ENCODE results near the gene NCOA1.
A peak's percentile ranks its signal among the peaks of the same experiment; 100 is the strongest.

The NCOA1 gene

DNA sequence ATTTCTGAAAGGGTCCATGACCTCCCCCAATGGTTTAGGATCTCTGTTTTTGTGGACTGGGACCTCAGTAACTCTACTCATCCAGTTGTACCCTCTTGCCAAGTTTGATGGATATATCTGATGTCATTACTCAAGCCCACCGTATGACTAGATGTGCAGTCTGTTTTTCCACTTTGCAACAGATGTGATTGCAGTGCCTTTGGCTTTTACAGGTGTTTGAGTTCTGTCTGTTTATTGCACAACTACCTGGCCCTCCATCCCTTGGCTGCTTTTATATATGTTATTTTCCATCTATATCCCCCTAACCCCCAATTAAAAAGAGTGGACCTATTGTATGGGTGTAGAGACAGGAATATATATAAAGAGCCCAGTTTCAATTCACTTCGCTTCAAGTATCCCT, 10.8 kb downstream of the NCOA1 start:
- no peaks in the 10 kb centered on the region for H3K36me3 ChIP-seq (ENCODE audit: control insufficient read depth in 1 of 2, insufficient read depth in 2 of 2, low read length in 2 of 2)
- no peak overlapping the region for H4K12ac ChIP-seq (ENCODE audit: low read depth, low read length)
- H3K27me3 ChIP-seq (ENCODE audit: insufficient read depth, low read length) = no peaks in the 10 kb centered on the region
- H4K91ac ChIP-seq (ENCODE audit: low read depth, low read length) = no peak overlapping the region
- no peaks in the 10 kb centered on the region for H3K4me1 ChIP-seq (ENCODE audit: control insufficient read depth in 1 of 2, insufficient read depth in 2 of 2, low read length in 2 of 2)
- no peak overlapping the region for H3K4ac ChIP-seq (ENCODE audit: low read depth, low read length)
- no peak overlapping the region for H3K18ac ChIP-seq (ENCODE audit: low read length)
- no peak overlapping the region for H3K27ac ChIP-seq (ENCODE audit: low read depth, low read length)
- H3K23ac ChIP-seq (ENCODE audit: low read length) = no peak overlapping the region
- no peak overlapping the region for H4K8ac ChIP-seq (ENCODE audit: low read depth, low read length)
- no peak overlapping the region for H2BK5ac ChIP-seq (ENCODE audit: low read depth, low read length, poor library complexity)
- H2BK12ac ChIP-seq (ENCODE audit: low read length) = no peak overlapping the region
- H2BK120ac ChIP-seq (ENCODE audit: insufficient read depth, low read length, poor library complexity) = no peak overlapping the region
- no peak overlapping the region for H3K14ac ChIP-seq (ENCODE audit: low read length)
- H3K9ac ChIP-seq (ENCODE audit: low read length) = no peak overlapping the region
- no peak overlapping the region for H2AFZ ChIP-seq (ENCODE audit: insufficient read depth, low read length, poor library complexity)
- no peak overlapping the region for H3K4me3 ChIP-seq (ENCODE audit: low read depth, low read length)
- no peaks in the 10 kb centered on the region for H3K79me1 ChIP-seq (ENCODE audit: low read length)
- no peaks in the 10 kb centered on the region for H3K79me2 ChIP-seq (ENCODE audit: control insufficient read depth, insufficient read depth, low read length, poor library complexity)
- no peak overlapping the region for H3K4me2 ChIP-seq (ENCODE audit: low read length)
- H3K9me3 ChIP-seq (ENCODE audit: insufficient read depth, low read depth, low read length) = no peaks in the 10 kb centered on the region
- no peak for DNase-seq
- no peak overlapping the region for H2AK5ac ChIP-seq (ENCODE audit: low read length)
- no CpG with 5 or more reads among the region's 2 CpGs for WGBS (ENCODE audit: extremely low coverage, insufficient coverage, insufficient read length)

DNA sequence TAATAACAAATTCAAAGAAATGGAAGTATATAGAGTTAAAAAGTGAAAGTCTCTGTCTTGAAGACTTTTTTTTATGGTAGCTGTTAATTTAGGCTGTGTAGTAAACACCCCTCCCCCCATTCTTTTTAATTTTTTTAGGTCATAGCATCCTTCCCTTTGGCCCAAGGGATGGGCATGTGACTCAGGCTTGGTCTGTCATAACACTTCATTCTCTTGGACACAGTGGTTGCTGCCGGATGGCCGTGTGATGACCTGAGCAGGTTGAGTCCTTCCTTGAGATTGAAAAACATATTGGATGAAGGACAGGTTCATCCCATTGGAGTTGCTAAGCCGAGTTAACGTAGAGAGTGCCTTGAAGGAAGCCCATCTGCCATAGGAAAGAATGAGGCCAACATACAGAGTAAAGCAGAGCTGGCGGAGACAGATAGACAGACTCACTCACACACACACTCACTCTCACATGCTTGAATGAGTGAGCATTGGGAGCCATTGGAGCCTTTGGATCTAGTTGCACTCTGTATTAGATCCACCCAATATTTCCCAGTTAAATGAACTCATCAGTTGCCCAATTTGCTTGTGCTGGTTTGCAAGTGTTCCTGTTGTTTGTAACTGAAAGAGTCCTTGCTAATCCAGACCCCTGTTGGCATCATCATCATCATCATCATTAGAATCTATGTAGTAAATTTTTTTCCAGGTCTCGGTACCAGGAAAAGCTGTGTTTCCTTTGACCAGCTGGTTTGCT, 14.7 kb downstream of the NCOA1 start:
- Histone ChIP-seq H3K79me2 (ENCODE audit: control insufficient read depth, insufficient read depth, low read length, poor library complexity) (no peaks in the 10 kb centered on the region), H3K9ac (ENCODE audit: low read length) (no peak overlapping the region), H4K8ac (ENCODE audit: low read depth, low read length) (no peak overlapping the region), H3K4me2 (ENCODE audit: low read length) (no peak overlapping the region), H3K4me1 (ENCODE audit: control insufficient read depth in 1 of 2, insufficient read depth in 2 of 2, low read length in 2 of 2) (no peaks in the 10 kb centered on the region), H3K9me3 (ENCODE audit: insufficient read depth, low read depth, low read length) (no peaks in the 10 kb centered on the region), H3K4me3 (ENCODE audit: low read depth, low read length) (no peak overlapping the region), H3K14ac (ENCODE audit: low read length) (no peak overlapping the region), H3K27me3 (ENCODE audit: insufficient read depth, low read length) (no peaks in the 10 kb centered on the region), H2AK5ac (ENCODE audit: low read length) (no peak overlapping the region), H2BK5ac (ENCODE audit: low read depth, low read length, poor library complexity) (no peak overlapping the region), H2BK12ac (ENCODE audit: low read length) (no peak overlapping the region), H3K36me3 (ENCODE audit: control insufficient read depth in 1 of 2, insufficient read depth in 2 of 2, low read length in 2 of 2) (no peaks in the 10 kb centered on the region), H3K18ac (ENCODE audit: low read length) (no peak overlapping the region), H4K91ac (ENCODE audit: low read depth, low read length) (no peak overlapping the region), H2BK120ac (ENCODE audit: insufficient read depth, low read length, poor library complexity) (no peak overlapping the region), H4K12ac (ENCODE audit: low read depth, low read length) (no peak overlapping the region), H3K4ac (ENCODE audit: low read depth, low read length) (no peak overlapping the region), H3K27ac (ENCODE audit: low read depth, low read length) (no peak overlapping the region), H2AFZ (ENCODE audit: insufficient read depth, low read length, poor library complexity) (no peak overlapping the region), H3K23ac (ENCODE audit: low read length) (no peak overlapping the region), H3K79me1 (ENCODE audit: low read length) (no peaks in the 10 kb centered on the region)
- no peak for DNase-seq
- WGBS (ENCODE audit: extremely low coverage, insufficient coverage, insufficient read length) = no CpG with 5 or more reads among the region's 6 CpGs

DNA sequence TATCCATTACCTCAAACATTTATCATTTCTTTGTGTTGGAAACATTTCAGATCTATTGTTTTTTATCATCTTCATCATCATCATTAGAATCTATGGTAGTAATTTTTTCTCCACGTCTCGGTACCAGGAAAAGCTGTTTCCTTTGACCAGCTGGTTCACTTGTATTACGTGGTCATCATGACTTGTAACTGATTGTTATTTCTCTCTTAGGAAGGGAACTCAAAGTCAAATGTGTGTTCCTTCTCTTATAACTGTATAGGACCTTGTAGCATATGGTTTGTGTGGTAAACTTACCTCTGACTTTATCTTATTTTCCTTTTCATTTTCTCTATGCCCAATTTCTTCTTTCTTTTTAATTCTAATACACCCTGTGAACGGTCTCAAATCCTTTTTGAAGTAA, 16.5 kb downstream of the NCOA1 start:
- Histone ChIP-seq H4K91ac (ENCODE audit: low read depth, low read length) (no peak overlapping the region), H2AK5ac (ENCODE audit: low read length) (no peak overlapping the region), H2BK5ac (ENCODE audit: low read depth, low read length, poor library complexity) (no peak overlapping the region), H3K4me1 (ENCODE audit: control insufficient read depth in 1 of 2, insufficient read depth in 2 of 2, low read length in 2 of 2) (no peaks in the 10 kb centered on the region), H2AFZ (ENCODE audit: insufficient read depth, low read length, poor library complexity) (no peak overlapping the region), H3K14ac (ENCODE audit: low read length) (no peak overlapping the region), H3K4me3 (ENCODE audit: low read depth, low read length) (no peak overlapping the region), H3K27me3 (ENCODE audit: insufficient read depth, low read length) (no peaks in the 10 kb centered on the region), H3K79me1 (ENCODE audit: low read length) (no peaks in the 10 kb centered on the region), H3K23ac (ENCODE audit: low read length) (no peak overlapping the region), H3K18ac (ENCODE audit: low read length) (no peak overlapping the region), H4K12ac (ENCODE audit: low read depth, low read length) (no peak overlapping the region), H3K4ac (ENCODE audit: low read depth, low read length) (no peak overlapping the region), H3K79me2 (ENCODE audit: control insufficient read depth, insufficient read depth, low read length, poor library complexity) (no peaks in the 10 kb centered on the region), H2BK12ac (ENCODE audit: low read length) (no peak overlapping the region), H3K36me3 (ENCODE audit: control insufficient read depth in 1 of 2, insufficient read depth in 2 of 2, low read length in 2 of 2) (no peaks in the 10 kb centered on the region), H3K27ac (ENCODE audit: low read depth, low read length) (no peak overlapping the region), H2BK120ac (ENCODE audit: insufficient read depth, low read length, poor library complexity) (no peak overlapping the region), H3K9me3 (ENCODE audit: insufficient read depth, low read depth, low read length) (no peaks in the 10 kb centered on the region), H3K4me2 (ENCODE audit: low read length) (no peak overlapping the region), H4K8ac (ENCODE audit: low read depth, low read length) (no peak overlapping the region), H3K9ac (ENCODE audit: low read length) (no peak overlapping the region)
- DNase-seq = no peak
- no CpG with 5 or more reads among the region's 4 CpGs for WGBS (ENCODE audit: extremely low coverage, insufficient coverage, insufficient read length)

DNA sequence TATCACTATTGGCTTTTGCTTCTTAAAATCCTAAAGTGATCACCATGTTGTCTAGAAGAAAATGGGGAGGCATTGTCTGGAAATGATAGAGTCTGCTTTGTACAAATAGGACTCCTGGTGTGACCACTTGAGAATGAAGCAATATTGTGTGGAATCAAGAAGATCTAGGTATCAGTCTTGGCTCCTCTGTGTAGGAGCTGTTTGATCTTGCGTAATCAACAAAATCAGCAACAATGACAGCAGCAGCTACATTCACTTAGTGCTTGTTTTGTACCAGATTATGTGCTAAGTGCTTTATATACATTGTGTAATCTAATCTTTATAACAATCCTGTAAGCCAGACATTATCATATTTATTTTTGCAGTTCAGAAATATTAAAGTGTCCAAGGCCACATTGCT, 17.8 kb downstream of the NCOA1 start:
- H3K79me1 ChIP-seq (ENCODE audit: low read length) = no peaks in the 10 kb centered on the region
- no peak overlapping the region for H3K9ac ChIP-seq (ENCODE audit: low read length)
- H3K18ac ChIP-seq (ENCODE audit: low read length) = no peak overlapping the region
- no peak overlapping the region for H3K4me2 ChIP-seq (ENCODE audit: low read length)
- H3K4me1 ChIP-seq (ENCODE audit: control insufficient read depth in 1 of 2, insufficient read depth in 2 of 2, low read length in 2 of 2) = no peaks in the 10 kb centered on the region
- no peak overlapping the region for H2AFZ ChIP-seq (ENCODE audit: insufficient read depth, low read length, poor library complexity)
- no peaks in the 10 kb centered on the region for H3K9me3 ChIP-seq (ENCODE audit: insufficient read depth, low read depth, low read length)
- H2BK12ac ChIP-seq (ENCODE audit: low read length) = no peak overlapping the region
- no peak overlapping the region for H3K23ac ChIP-seq (ENCODE audit: low read length)
- no peak overlapping the region for H3K27ac ChIP-seq (ENCODE audit: low read depth, low read length)
- no peak overlapping the region for H2BK5ac ChIP-seq (ENCODE audit: low read depth, low read length, poor library complexity)
- no peak overlapping the region for H3K4me3 ChIP-seq (ENCODE audit: low read depth, low read length)
- no peak overlapping the region for H3K14ac ChIP-seq (ENCODE audit: low read length)
- no peak overlapping the region for H4K91ac ChIP-seq (ENCODE audit: low read depth, low read length)
- H3K4ac ChIP-seq (ENCODE audit: low read depth, low read length) = no peak overlapping the region
- no peaks in the 10 kb centered on the region for H3K27me3 ChIP-seq (ENCODE audit: insufficient read depth, low read length)
- no CpG with 5 or more reads among the region's 1 CpG for WGBS (ENCODE audit: extremely low coverage, insufficient coverage, insufficient read length)
- no peak overlapping the region for H4K8ac ChIP-seq (ENCODE audit: low read depth, low read length)
- H2BK120ac ChIP-seq (ENCODE audit: insufficient read depth, low read length, poor library complexity) = no peak overlapping the region
- H3K79me2 ChIP-seq (ENCODE audit: control insufficient read depth, insufficient read depth, low read length, poor library complexity) = no peaks in the 10 kb centered on the region
- no peaks in the 10 kb centered on the region for H3K36me3 ChIP-seq (ENCODE audit: control insufficient read depth in 1 of 2, insufficient read depth in 2 of 2, low read length in 2 of 2)
- H4K12ac ChIP-seq (ENCODE audit: low read depth, low read length) = no peak overlapping the region
- DNase-seq = peak in 1 of 2 donors; percentile 21
- no peak overlapping the region for H2AK5ac ChIP-seq (ENCODE audit: low read length)
